Measurements from ENCODE around the gene OVOL2.

GRCh38 chr20:18066421-18067333 is 9.0 kb upstream of the OVOL2 start:
- TF ChIP-seq GATA2 (IDR thresholded peaks at IDR 0.05; ENCODE audit: low read depth, low read length) (no peak), GATA3 (IDR thresholded peaks at IDR 0.05; ENCODE audit: low read depth, low read length) (no peak)
